Measurements from ENCODE around the gene KCNH2.

The KCNH2 gene

DNA sequence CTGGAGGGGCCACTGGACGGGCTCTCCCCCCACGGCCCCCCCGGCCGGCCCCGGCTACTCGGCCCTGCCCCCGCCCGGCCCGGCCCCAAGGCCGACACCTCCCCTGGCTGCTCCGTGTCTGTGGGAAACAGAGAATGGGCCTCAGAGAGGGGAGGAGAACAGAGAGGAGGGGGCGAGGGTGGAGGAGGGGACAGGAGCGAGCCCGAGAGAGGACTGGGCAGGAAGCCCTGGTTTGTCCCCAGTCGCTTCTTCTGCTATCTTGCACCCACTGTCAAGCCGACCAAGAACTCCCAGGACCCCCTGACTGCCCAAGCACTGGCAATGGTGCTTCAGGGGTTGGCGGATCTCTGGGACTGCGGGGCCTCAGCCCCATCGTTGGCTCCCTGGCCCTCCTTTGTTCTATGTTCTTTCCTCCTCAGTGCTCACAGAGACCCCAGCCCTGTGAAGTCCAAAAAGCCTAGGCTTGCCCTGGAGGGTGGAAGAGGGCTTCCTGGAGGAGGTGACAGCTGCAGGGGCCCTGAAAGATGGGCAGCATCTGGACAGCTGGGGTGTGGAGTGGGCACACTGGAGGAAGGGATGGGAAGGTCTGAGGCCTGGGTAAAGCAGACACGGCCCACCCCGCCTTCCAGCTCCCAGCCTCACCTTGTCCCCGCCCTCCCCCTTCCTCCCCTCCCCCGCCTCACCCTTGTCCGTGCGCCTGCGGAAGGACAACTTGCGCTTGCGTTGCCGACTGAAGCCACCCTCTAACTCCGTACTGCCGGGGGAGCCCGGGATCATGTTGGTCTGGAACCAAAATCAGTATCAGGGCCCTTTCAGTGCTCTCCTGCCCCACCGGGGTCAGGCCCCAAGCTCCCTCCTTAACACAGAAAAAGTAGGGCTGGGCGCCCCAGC is 30.1 kb downstream of the KCNH2 start:
- no peak for DNase-seq

DNA sequence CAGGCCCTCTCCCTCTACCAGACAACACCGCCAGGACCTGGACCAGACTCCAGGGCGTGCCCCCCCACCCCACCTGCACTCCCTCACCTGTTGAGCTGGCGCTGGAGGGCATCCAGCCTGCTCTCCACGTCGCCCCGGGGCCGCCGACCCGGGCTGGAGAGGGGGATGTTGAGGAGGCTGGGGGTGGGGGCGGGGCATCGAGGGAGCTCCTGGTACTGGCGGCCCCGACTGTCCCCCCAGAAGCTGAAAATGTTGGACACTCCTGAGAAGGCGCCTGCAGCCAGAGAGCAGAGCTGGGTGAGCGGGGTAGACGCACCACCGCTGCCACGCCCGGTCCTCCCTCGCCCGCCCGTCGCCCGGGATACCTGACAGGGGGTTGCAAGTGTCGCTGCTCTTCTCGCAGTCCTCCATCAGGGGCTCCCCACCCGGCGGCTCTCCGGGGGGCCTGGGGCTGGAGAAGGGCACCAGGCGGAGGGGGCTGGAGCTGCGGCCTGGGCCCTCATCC is 30.8 kb downstream of the KCNH2 start:
- no peak for DNase-seq

DNA sequence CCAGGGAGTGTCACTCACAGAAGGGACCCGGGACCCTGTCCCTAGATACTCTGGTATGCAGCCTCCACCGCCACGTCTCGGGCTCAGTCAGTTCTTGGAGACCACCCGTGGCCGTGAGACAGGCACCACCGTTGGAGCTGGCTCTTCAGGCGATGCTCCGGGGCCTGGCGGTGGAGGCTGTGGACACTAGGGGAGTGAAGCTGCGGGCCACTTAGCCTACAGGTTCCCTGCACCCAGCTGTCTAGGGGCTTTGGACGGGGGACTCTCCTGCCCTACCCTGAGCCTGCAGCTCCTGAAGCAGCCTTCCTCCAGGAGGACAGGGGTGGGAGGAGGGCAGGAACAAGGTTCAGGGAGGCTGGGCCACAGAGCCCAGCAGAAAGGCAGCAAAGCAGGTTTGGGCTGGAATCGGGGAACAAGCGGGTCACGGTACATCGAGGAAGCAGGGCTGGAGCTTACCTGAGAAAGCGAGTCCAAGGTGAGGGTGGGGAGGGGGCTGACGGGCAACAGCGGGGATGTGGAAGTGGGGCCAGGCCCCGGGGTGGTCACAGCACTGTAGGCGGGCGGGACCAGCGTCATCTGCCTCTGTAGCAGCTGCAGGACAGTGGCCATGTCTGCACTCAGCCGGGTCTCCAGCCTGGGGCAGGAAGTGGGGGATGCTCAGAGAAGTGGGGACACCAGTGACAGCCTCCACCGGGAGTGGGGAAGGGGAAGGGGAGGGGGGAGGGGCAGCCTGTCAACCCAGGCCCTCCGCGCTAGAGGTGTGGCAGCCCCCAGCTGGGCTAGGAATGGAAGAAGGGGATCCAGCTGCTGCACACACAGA is 31.5 kb downstream of the KCNH2 start:
- no peak for DNase-seq

DNA sequence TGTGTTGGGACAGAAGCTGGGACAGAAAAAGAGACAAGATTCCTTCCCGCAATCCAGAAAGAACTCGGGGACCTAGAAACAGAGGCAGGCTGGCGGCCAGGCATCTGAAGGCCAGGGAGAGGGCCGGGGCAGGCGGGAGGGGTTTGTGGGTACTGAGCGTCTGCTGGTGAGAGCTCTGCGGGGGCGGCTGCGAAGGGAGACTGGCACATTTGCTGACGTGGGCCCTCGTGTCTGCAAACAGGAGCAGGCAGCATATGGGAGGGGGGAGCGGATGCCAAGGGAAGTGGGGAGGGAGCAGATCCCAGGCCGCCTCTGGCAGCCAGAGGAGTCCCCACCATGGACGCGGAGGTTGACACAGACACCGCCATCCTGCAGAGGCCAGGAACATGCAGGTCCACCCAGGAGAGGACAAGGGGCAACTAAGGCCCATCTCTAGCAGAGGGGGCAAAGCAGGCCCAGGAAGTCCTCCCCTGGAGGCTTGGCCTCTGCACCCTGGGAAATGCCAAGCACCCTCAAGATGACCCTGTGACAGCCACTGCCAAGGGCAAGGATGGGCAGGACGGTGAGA is 32.2 kb downstream of the KCNH2 start:
- no peak for DNase-seq

DNA sequence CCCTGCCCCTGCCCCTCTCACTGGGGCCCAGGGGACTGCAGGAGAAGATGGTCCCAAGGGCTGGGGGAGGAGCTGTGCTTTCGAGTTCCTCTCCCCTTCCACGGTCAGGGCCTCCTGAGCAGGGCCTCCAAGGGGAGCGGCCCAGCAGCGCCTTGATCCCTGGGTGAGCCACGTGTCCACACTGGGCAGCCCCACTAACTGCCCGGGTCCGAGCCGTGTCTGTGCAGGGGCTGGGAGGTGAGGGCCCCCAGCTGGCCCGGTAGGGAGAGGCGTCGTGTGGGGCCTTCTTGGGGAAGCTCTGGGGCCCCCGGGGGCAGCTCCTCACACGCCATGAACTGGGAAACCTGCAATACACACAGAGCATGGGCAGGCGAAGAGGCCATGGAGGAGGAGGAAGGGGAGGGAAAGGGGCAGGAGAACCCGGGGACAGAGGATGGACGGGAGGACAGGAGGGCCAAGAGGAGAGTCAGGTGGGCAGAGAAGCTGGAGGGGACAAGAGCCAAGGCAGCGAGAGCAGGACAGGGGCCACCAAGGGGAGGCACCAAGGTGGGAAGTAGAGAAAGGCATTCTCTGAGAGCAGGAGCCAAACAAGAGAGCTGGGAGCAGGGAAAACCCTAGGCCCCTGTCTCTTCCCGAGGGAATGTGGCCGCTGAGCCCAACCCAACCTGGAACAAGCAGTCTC is 32.8 kb downstream of the KCNH2 start:
- DNase-seq, result no peak

DNA sequence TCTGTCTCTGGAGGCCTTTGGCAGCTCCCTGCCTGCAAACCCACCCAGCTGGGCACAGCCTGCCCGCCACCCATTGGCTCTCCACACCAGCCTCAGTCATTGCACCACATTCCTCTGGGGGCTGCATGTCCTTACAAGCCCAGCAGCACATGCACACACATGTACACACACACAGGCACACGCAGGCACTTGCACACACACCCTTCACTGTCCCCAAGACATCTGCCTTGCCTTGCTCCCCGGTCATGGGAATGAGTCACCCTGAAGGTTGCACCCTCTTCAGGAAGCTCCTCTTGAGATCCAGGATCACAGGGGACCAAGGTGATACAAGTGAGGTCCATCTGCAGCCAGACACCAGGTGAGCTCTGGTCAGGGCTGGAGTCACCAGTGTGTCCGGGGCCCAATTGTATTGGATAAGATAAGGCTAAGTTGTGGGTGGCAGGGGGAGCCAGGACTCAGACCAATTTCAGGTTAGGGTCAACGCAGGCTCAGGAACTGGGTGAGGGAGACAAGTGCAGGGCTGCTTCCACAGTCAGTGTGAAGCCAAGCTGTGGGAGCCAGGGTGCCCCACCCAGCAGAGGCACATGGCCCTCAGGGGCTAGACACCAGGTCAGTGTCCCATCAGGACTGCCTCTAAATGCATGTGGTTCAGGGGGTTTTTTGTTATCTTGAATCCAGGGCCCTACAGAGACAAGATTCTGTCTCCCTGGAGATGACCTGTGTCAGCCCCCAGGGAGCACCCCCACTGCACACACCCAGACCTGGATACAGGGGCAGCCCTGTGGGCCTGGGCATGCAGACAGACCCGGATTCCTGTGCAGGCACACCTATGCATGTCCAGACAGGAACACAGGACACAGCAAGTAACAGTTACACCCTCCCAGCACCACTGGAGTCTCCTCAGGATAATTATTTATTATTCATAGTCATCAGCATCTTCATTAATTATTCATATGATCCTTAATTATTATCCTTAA is 33.8 kb downstream of the KCNH2 start:
- DNase-seq, result no peak

DNA sequence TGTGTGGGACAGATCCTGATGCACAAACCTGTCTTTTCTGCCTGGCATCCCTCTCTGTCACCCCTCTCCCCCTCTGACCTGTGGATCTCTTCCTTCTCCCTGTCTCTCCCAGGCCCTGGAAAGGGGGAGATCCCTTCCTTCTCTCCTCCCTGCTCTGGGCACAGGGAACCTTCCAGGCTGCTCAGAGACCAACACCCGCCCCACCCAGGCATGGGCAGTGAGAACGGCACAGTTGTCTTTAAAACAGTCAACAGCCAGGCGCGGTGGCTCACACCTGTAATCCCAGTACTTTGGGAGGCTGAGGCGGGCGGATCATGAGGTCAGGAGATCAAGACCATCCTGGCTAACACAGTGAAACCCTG is 34.7 kb downstream of the KCNH2 start:
- DNase-seq, result no peak

DNA sequence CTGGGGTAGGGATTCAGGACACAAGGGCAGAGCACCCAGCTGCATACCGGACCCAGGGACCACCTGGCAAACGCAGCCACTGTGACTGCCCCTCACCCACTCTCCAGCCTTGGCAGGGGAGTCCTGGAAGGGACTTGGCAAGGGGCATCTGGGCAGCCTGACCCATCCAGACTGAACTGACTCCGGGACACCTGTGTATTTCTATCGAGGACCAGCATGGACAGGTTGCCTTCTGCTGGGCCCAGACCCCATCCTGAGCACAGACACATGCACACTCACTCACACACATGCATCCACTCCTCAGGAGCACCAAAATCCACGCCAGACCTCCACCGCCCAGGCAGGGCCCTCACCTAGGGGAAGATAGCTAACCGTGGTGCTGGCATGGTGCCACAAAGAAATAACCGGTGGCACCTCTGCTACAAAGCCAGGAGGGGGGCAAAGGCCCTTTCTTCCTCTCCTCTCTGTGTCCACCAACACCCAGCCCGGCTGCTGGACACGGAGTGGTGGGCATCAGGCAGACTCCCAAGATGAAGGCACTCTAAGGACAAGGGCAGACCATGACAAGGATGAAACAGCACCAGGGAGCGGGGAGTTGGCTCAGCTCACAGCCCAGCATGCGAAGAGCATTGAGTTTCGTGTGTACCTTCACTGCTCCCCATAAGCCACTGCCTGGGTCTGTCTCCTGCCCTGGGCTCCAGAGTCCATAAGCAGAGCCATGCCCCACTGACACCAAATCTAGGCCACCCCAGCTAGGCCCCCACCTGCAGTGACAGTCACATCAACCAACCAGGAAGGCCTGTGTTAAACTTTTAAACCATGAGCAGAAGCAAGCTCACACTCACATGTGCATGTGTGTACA is 35.3 kb downstream of the KCNH2 start:
- no peak for DNase-seq

DNA sequence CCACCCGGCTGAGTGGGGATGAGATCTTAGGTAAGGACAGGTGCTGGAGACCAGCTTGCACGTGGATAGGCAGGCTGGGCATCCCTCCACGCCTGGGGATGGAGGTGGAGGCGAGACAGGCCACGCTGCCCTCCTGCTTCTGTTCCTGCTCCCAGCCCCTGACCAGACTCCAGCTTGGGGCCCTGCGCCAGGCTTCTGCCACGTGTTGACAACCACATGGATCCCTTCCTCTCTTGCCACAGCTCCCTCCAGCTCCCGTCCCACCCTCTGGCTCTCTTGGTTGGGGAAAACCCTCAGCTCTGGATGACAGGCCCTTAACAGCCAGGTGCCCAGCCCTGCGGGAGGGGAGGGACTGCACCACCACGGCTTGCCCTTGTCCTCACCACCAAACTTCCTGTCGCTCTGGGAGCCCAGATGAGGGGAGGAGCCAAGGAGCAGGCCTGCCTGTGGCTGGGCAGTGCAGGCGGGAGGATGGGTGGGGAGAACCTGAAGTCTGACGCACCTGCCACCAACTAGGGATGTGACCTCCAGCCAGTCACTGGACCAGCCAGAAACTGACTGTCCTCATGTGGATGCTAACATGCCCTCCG is 36.0 kb downstream of the KCNH2 start:
- peak; percentile 37 for DNase-seq

DNA sequence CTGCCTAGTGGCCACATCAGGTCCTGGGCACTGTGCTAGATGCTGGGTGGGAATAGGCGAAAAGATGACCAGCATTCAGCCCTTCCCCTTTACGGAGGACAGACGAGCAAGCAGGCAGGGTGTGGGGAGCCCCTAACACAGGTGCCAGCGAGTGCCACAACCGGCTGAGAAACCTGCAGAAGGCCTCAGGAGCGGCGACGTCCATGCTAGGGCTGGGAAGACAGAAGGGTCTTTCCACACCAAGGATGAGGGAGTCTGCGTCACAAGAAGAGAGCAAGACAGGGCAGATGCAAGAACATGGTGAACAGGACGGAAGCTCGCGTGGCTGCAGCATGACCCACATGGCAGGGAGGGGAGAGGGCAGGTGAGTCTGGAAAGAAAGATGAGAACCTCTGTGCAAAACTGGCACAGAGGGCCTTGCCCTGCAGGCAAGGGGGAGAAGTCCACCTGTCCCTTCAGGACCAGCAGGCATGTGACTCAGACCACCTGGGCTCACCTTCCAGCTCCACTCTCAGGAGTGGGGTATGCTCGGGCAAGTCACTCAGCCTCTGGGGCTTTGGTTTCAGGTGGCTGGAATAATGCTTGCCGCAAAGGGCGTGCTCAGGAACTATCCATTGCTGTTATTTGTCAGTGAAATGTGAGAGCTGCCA is 36.6 kb downstream of the KCNH2 start:
- no peak for DNase-seq

DNA sequence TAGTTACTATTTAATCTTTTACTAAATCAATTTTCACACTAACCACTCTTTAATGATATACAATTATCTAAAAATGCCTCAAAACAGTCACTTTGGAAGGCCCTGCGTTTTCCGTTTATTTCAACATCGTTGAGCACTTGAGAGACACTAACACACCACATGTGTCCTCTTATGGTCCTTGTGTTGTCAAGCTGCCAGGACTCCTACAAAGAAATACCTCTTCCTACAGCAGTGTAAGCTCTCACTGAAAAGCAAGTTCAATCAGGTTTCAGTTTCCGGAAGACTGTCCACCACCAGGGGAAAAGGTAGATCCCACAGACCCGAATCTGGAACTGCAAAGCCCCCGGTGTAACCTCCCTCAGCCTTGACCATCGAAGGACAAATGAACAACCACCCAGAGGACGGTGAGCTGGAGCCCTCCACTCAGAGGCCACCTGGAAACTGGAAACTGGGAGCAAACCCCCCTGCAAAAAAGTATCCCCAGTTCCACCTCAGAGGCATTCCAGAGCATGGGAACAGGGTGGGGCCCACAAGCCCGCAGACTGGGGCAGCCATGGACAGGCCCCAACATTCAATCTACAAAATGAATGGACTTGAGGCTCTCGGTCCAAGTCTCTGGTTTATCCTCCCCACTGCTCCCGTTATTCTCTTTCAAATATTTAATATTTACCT is 37.6 kb downstream of the KCNH2 start:
- no peak for DNase-seq

DNA sequence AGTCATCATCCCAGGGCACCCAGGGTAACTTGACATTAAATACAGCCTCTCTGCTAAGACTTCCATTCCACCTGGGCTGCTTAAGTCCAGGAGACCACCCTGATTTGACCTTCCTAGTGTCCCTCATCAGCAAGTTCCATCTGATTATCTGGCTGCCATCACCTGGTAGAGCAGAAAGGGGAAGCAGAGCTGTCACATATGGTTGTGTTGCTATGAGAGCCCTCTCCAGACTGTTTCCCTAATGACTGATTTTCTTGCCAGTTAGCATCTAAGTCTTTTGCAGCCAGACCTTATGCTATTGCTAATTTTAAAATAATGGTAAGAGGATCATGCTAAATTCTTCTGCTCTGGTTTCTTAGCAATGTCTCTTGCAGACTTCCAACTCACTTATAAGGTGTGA is 38.7 kb downstream of the KCNH2 start:
- no peak for DNase-seq

DNA sequence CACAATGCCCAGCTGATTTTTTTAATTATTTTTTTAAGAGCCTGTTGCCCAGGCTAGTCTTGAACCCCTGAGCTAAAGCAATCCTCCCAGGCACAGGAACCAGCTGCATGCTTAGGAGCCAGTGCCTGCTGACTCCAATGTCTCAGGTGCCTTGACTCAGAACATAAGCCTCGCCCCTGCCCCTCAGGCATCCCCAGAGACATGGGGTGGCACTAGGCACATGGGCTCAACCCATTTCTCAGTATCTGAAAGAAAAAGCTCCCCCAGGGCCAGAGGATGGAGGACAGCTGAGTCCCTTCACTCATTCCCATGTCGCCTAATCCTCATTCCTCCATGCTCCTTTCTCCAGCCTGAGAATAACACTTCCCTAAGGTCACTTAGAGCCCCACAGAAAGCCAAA is 39.1 kb downstream of the KCNH2 start:
- no peak for DNase-seq

DNA sequence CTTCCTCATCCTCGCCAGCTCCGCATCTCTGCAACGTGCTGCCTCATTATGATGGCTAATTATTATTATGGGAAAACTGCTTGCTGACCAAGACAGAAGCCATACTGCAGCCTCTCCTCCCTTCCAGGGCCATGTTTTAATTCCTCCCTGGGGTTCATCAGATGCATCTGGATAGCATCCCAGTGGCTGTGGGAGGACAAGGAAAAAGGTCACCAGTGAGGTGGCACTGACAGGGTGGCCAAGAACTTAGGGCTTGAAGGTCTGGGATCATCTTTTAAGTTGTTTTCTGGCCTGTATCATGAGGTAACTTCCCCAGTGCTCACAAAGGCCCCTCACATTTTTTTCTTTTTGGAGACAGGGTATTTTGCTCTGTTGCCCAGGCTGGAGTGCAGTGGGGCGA is 39.6 kb downstream of the KCNH2 start:
- no peak for DNase-seq

DNA sequence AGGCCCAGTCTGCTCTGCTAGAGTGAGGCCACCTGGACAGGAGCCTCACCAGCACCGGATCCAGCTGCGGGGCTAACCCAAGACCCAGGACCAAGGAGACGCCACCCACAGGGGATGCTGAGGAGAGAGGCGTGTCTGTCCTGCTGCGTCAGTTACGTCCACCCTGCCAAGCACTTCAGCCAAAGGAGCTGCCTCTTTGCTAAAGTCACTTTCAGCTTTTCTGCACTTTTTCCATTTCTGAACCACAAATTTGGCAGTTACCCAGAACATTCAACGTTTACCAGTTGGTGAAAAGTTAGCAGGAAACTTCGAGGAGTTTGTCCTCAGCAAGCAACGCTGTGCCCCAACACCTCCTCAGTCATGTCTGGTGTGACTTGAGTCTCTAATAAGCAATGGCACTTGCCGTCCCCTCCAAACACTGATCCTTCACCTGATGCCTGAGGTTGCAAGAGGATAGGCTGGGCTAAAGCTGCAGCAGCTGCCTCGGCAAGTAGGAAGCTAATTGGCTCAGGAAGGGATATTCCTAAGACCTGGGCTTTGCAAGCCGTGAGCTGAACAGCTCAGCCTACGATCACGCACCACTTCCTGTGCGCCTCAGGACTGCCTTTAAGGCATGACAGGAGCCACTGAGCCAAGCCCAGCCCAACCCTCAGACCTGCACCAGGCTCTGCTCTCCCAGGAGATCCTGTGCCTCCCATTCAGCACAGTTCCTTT is 40.1 kb downstream of the KCNH2 start:
- no peak for DNase-seq

DNA sequence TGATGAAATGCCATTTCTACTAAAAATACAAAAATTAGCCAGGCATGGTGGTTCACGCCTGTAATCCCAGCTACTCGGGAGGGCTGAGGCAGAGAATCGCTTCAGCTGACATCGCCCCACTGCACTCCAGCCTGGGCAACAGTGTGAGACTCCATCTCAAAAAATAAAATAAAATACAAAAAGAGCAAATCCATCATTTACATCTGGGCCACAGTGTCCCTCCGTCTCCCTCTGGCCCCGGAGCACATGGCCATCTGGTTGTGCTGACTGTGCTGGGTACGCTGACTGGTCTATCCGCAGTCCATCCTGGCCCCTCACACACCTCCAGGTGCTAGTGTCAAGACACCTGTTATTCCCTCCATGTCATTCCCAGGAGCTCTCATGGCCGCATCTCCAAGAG is 42.1 kb downstream of the KCNH2 start:
- DNase-seq, result no peak

DNA sequence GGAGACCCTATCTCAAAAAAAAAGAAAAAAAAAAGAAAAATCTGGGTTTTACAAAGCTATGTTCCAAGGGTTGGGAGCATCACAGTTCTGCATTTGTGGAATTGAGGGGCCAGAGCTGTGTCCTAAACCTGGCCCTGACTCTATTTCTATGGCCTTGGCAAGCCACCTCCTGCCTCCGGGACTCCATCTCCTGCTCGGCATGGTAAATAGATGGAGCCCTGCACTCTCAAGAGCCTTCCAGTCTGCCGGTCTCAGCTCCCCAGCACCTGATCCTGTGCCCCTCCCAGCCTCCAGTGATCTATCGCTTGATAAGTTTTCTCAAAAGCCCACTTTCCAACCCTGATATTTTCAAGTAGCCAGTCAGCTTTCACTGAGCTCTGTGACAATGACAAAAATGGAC is 43.0 kb downstream of the KCNH2 start:
- DNase-seq, result no peak

DNA sequence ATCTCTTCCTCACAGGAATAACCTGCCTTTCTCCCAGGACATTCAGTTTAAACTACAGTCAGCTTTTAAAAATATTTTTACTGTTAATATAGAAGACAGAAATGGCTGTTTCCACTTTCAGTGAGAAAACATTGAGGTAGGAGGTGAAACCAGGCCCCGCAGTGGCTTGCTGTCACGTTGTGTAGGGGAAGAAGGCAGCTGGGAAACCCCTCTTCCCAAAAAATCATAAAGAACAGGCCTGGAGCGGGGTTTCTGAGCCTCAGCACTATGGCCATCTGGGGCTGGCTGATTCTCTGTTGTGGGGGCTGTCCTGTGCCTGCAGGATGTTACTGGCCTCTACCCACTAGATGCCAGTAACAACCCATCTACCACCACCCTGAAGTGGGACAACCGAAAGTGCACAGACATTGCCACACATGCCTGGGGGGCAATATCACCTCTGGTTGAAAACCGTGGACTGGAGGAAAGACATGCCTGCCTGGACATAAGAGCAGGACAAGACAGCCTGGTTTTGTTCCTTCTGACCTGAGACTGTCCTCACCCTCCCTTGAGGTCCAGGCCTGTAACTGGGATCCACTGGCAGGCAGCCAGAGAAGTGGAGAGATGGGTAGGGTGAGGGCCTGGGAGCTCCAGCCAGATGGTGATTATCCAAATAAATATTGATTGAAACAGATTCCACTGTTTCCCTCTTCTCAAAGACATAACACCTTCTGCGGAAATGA is 43.9 kb downstream of the KCNH2 start:
- DNase-seq, result no peak
